ENCODE results near the gene GNL1.
A peak's percentile ranks its signal among the peaks of the same experiment; 100 is the strongest.

Gene GNL1

GRCh38 chr6:30556066-30556905 is at the start of gene GNL1:
TSS of gene GNL1 (minus strand) at chr6:30556489. CDS start at chr6:30556203, 286 bp downstream.
- DNase-seq (ENCODE audit: low read depth), result peak; percentile 91

- DNase-seq (ENCODE audit: low read depth), result no peak
Measured at GRCh38 chr6:30603961-30604360, 47.7 kb upstream of the GNL1 start.

GRCh38 chr6:30601815-30602641 is 45.7 kb upstream of the GNL1 start:
- DNase-seq (ENCODE audit: low read depth), result no peak

GRCh38 chr6:30601436-30601814 is 45.1 kb upstream of the GNL1 start:
- DNase-seq (ENCODE audit: low read depth), result no peak

- DNase-seq (ENCODE audit: low read depth), result no peak
Measured at GRCh38 chr6:30600451-30600961, 44.2 kb upstream of the GNL1 start.

GRCh38 chr6:30599625-30600324 is 43.5 kb upstream of the GNL1 start:
- no peak for DNase-seq (ENCODE audit: low read depth)

- no peak for DNase-seq (ENCODE audit: low read depth)
Measured at GRCh38 chr6:30598912-30599624, 42.8 kb upstream of the GNL1 start.

GRCh38 chr6:30597315-30598144 is 41.2 kb upstream of the GNL1 start:
- DNase-seq (ENCODE audit: low read depth), result peak; percentile 78

GRCh38 chr6:30592287-30592686 is 36.0 kb upstream of the GNL1 start:
- no peak for DNase-seq (ENCODE audit: low read depth)

- peak; percentile 73 for DNase-seq (ENCODE audit: low read depth)
Measured at GRCh38 chr6:30591008-30591407, 34.7 kb upstream of the GNL1 start.

GRCh38 chr6:30590509-30590908 is 34.2 kb upstream of the GNL1 start:
- DNase-seq (ENCODE audit: low read depth), result no peak

GRCh38 chr6:30589754-30590358 is 33.6 kb upstream of the GNL1 start:
- no peak for DNase-seq (ENCODE audit: low read depth)

GRCh38 chr6:30583921-30584320 is 27.6 kb upstream of the GNL1 start:
- no peak for DNase-seq (ENCODE audit: low read depth)

- no peak for DNase-seq (ENCODE audit: low read depth)
Measured at GRCh38 chr6:30578051-30578450, 21.8 kb upstream of the GNL1 start.

GRCh38 chr6:30573113-30573512 is 16.8 kb upstream of the GNL1 start:
- DNase-seq (ENCODE audit: low read depth), result no peak

- DNase-seq (ENCODE audit: low read depth), result no peak
Measured at GRCh38 chr6:30572148-30572547, 15.9 kb upstream of the GNL1 start.

- no peak for DNase-seq (ENCODE audit: low read depth)
Measured at GRCh38 chr6:30571762-30572082, 15.4 kb upstream of the GNL1 start.

- DNase-seq (ENCODE audit: low read depth), result peak; percentile 97
Measured at GRCh38 chr6:30571075-30571761, 14.9 kb upstream of the GNL1 start, which contains the start of gene ABCF1. TSS of gene ABCF1 (plus strand) at chr6:30571442. CDS start at chr6:30571488, 46 bp downstream.

- DNase-seq (ENCODE audit: low read depth), result no peak
Measured at GRCh38 chr6:30570740-30571074, 14.4 kb upstream of the GNL1 start.

- no peak for DNase-seq (ENCODE audit: low read depth)
Measured at GRCh38 chr6:30570263-30570662, 14.0 kb upstream of the GNL1 start.
